ENCODE measurements around the gene SLC8A1.

SLC8A1 gene

DNA sequence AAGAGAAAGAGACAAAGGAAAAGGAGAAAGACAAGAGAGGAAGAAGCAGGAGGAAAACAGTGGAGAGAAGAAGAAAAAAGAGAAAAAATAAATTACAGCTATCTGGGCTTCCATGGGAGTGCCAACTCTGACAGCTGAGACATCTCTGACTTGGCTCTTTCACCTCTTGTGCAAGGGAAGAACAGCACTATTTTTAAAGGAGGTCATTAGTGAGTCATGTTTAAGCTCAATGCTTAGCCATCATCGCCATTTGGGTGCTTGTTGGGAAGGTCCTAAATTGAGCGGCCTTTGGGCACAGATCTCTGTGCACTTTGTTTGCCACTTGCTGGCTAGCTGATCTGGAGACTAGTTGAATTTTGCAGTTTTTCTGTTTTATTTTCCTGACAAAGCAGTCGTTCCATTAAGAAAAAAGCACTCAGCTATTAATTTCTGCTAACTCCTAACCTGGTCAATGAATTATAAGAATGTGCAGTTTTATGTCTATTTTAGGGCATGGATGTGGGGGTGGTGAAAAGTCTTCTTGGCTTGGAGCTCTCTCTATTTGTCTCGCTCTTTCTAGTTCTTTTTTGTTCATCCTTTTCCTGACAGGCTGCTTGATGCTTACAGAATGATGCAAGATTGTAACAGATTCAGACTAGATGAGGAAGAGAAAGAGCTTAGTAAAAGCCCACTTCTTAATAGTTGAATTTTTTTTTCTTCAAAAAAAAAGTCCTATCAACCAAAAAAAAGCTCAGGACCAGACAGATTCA is 231.5 kb downstream of the SLC8A1 start:
- no peak for DNase-seq

DNA sequence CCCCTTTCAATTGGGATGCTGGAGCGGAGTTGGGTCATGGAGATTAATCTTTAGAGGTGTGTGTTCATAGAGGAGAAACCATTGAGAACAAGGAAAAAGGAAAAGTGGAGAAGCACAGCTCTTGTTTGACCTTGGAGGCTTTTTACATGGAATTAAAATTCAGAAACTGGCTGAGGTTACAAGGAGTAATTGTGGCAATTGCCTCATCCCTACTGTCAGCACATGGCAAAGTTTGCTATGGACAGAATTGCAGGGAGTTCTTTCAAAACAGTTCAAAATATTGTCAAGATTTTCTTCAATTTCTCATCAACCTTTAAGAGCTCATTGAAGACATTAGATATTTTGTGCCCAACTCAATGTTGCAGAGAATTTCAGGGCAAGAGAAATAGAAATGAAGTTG is 232.7 kb downstream of the SLC8A1 start:
- DNase-seq = no peak

DNA sequence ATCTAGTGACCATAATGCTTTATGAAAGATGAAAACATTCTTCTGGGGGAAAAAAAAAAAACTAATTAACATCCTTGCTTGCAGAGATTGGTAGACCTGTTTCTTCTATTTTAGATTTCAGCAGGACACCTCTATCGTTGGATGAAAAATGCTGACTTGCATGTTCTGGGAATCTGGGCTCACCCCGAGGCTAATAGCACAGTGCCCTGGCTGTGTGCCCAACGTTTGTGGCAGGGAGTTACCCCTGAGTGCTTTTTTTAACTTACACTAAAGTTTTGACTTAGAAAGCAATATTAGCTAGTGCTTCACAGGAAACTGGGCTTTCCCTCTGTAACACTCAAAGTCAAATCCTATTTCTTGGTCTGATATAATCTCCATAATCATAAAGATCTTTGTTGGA is 233.2 kb downstream of the SLC8A1 start:
- no peak for DNase-seq

DNA sequence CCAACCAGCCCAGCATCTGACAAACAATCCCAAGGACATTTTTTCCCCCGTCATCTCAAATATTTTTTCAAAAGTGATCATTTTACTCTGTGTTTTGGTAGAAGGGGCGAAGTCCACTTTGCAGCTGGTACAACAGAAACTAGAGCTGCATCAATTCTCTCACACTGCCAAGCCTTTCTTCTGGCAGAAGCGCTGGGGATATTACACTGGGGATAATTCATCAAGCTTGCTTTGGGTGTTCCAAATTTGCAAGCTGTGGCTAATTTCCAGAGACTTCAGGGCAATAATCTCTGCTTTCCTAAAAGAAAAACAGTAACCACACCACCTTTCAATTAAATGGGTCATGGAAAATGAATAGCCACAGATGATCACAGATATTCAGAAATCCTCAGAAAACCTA is 238.3 kb downstream of the SLC8A1 start:
- DNase-seq = peak; percentile 35

DNA sequence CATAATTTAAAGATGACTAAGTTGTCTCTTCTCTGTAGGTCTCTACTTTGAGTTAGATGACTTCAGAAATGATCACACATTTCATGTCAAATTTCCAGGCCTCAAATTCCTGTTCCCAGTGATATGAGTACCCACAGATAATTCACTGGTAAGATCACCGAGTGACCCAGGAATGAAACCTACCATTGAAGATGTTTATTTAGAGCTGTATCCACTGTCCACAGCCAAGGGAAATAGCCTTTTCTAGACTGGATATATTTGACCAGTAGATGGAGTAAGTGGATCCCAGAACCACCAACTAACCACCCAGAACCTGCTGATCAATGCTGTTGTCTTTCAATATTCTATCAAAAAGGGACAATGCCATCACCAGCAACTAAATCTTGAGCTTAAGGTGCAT is 238.8 kb downstream of the SLC8A1 start:
- peak; percentile 50 for DNase-seq

DNA sequence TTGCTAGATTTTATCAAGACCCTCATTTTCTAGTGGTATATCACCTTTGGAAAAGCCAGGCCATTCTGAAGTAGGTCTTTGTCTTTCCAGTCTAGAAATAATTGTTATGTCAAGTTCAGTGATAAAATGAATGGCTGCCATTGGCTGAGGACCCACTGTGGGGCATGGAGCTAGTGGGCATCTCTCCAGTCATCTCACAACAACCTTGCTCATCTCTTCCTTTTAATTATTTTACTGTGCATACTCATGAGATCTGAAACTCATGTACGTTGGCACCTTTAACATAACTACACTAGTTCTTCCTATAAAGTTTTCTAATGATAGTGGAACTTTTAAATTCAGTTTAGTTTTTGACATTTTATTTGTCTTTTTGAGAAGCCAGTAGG is 240.9 kb downstream of the SLC8A1 start:
- DNase-seq = no peak

DNA sequence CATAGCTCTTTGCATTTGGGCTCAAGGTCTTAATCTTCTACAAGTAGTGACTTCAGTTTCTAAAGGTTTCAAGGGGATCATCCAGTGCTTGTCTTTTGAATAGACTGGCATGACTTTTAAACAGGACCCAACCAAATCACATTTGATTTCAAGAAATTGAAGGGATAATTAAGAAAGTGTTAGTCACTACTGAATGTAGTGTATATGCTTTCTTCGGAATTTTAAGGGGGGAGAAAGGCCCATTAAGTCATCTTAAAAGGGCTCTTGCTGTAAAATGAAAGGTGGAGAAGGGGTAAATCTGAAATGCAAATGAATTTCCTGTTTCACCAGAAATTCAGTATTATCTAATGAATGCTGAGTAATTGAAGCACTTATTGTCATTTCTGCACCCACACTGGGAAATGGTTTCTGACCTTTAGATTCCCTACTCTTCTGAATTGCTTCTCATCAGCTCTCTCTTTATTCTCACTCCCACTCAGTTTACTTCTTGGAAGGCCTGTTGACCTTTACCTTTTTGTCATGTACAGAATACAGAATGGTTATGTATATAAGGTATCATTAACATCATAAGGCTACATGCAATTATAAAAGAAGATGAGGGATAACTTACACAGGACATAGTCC is 241.4 kb downstream of the SLC8A1 start:
- no peak for DNase-seq

DNA sequence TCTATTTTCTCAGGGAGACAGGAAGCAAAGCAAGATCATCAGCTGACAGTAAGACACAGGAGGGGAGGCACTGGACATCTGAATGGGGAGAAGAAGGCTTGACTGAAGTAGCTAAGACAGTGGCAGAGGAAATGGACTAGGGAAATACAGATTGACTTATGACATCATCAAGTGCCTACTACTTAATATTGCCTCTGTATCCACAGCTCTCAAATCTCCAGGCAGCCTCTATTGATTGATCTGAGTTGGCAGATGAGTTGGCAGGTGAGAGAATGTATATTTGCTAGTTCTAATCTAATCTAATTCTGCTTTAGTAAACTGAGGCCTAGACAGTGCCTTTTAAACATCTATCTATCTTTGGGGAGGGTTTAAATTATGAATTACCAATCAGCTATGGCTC is 242.1 kb downstream of the SLC8A1 start:
- DNase-seq = no peak

DNA sequence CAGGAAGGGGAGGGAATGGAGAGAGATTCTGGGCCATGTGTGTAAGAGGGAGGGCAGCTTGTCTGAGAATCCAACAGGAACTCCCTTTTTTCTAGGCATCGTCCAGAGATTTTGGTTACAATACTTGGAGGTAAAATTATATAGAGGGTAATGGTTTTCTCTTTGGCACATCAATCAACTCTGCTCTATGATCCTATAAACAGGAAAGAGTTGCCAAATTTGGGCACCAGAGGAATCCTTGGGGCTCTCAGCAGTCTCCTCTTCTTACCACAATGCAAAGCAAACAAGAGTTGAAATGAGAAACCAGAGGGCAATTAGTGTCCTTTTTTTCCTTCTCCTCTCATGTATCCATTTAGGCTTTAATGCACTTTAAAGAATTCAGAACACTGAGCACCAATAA is 243.4 kb downstream of the SLC8A1 start:
- peak; percentile 14 for DNase-seq

DNA sequence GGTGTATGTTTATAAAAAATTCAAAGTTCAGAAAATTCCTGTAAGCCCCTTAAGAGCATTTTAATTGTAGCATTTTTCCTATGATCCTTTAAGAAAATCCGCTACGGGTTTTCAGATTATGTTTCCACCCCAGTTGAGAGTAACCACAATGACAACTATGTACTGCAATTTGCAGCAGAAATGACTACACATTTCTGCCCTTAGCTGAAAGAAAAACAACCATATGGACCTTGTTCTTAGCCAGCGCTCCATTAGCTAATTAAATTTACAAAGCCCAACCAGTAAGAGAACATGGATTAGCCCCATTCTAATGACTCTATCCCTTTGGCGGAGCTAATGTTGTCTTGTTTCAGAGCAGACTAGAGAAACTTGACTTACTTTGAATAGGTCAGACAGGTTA is 247.6 kb downstream of the SLC8A1 start:
- DNase-seq = no peak

DNA sequence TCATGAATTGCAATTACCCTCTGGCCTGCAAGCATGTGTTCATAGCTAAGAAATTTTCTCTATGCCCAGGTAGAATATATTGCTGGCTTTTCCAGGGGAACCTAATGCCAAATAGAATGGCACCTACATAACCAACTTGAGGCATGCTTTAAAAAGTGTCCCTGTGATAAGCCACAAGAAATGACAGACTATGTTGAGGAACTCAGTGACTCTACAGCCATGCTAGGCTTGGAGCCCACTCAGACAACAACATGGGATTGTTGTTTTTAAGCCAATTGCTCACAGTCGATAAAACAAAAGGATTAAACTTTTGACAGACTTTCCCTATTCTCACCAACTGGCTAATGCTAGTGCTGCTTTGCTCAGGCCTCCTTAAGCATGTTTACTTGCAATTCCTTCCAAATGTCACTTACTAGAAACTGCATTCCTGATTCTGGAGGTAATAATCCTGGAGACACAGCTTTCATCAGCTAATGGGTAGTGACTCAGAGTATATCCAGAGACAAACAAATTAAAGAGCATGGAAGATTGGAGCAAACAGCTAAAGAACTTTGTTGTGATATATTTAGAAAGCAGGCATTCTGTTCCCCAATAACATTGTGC is 249.0 kb downstream of the SLC8A1 start:
- no peak for DNase-seq

DNA sequence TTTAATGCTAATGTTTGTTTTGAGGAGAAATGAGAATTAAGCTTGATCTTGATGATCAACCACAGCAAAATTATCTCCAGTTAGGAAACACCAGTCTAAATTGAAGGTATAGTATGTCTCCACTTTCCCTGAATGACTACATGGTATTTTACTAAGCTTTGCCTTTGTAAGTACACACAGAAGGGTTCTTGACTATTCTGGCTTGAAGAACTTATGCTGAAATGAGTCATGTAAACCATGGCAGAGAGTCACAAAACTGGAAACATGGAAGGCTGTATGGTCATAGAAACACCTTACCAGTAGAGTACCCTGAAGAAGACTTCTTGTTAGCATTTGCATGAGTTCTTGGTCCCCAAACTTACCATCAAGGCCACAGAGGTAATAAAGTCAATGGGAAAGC is 250.5 kb downstream of the SLC8A1 start:
- peak; percentile 15 for DNase-seq

DNA sequence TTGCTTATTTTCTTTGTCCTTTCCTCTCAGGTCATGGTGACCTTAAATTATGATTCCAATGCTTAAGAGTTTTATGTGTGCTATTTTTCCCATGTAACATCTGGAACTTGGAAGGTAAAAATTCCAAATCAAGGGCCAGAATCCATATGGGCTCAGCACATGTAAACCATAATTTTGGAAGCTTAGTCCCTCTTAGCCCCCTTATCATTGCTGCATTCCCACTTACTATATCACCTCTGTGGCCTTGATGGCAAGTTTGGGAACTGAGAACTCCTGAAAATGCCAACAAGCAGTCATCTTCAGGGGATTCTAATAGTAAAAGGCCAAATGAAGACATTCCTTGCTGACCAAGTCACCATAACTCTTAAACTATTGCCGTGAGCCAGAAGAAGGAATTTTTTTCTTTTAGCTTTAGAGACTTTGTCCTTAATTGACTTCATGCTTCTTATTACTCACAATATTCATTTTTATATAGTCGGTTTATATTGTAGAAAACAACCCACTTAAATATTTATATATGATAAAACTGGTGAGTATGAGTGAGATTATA is 251.4 kb downstream of the SLC8A1 start:
- DNase-seq = no peak

DNA sequence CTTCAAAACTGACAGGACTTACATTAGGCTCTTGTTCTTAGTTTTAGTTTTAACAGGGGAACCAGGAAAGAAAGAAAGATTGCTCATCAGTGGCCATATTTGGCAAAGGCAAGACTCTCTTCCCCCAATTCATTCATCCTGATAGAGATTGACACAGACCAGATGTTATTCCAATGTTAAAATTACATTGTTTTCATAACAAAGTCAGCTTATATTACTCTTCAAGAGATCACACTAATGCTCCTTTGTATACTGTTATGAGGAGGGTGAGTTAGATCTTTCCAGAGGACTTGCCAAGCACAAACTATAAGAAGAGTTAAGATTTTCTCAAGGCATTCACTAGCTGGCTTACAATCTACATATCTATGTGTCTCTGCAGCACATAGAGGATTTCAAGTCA is 252.1 kb downstream of the SLC8A1 start:
- DNase-seq = no peak

DNA sequence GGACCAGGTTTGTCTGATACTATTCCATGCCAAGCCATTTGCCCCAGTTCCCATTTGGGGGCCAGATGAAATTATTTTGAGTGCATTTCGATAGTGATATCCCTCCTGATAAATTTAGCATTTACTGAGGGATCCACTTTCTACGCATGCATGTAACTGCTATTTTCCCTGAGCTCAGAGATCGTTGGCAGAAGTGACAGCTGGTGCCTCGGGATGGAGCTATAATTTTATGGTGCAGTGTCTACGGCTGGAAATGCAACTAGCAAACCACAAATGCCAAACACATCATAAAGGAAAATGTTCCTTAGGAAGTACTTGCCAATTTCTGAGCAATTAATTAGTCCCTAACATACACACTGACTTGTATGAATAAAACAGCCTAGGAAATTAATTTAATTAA is 254.8 kb downstream of the SLC8A1 start:
- no peak for DNase-seq

DNA sequence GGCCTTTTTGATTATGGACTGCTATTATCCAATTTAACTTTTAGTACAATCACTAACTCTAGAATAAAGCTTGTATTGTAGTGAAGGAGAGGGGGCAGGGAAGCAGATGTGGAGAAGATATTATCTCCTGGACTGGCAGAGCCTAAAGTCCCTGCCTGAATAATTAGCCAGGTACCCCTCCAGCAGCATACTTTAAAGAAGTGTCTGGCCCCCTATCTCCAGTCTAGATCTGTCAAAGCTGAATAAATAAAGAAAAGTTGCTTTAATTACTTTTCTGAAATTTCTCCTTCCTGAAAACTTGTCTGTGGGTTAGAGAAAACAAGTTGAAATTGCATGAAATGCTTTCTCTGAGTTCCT is 258.2 kb downstream of the SLC8A1 start:
- DNase-seq = no peak

DNA sequence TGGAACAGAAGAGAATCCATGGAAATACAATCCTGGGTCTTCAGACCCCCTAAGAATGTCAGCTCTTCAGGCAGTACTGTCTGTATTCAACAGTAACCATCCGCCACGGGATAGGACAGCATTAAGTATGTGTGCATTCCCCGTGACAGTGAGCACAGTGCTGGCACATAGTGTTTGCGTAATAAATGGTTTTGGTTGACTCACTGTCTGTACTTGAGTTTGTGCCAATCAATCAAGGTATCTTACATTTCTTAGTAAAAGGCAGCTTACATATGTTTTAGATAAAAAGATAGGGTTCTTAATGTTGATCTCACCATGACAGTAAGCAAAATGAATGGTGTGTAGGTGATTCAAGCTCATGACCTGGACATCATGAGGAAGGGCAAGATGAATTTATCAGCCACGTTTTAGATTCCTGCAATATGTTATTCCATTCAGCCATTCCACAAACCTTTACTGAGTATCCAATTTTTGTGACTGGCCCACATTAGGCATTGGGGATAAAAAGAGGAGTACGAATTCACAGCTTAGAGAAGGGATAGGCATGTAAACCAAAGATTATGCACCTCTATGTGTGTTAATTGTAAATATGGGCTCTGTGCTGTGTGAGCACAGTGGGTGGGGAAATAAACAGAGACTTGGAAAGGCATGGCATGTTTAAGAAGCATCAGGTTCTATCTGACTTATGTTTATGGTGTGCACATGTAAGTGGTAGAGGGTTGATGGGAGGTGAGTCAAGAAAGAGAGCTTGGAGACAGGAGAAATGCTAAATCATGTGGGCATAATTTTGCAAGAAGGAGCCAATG is 258.8 kb downstream of the SLC8A1 start:
- peak; percentile 47 for DNase-seq

DNA sequence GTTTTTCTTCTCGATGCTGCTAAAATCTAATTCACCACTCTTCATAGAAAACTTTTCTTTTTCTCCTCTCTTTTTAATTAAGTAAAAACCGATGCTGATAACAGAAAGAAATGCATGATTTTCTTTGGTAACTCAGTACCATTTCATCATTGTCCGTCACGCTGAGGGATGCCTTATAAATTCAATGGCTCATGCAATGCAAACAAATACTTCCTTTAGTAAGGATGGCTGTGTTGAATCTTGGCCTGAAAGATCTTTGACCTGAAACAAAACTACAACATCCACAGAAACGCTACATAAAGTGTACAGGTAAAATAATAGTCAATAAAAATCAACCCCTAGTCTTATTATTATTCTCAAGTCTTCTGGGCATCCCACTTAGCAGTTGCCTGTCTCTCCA is 261.4 kb downstream of the SLC8A1 start:
- DNase-seq = peak; percentile 35

DNA sequence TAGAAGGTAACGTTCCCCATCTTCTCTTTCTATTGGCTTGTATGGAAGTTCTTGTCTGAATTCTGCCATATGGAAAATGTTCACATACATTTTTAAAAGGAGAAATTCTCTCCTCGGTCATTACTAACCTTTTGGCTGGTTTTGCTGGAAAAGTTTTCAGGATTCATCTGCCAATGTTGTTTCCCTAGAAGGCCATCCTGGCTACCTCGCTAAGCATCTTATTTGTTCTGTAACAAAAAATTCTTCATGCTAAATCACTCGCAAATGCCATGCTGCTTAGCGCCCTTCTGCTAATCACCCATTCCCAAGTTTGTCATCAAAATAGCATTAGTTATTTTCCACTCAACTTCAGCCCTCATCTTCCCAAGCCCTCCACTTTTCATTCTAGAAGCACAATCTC is 262.0 kb downstream of the SLC8A1 start:
- DNase-seq = no peak

DNA sequence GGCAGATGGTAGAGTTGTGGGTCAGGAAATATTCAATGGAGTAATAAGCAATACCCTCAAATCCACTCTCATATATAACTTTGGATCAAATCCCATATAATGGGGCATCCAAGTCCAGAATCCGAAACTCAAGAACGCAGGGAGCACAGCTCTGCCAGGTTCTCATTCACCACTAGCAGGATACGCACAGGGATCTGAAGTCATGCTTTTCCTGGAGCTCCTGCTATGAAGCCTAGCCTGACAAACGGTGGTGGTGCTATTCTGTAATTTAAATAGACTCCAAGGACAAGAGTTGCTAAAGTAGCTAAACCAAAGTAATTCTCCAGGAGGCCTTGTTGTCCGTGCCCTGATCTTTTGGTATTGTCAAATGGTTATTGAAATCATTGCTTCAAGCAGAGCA is 264.8 kb downstream of the SLC8A1 start:
- DNase-seq = no peak

DNA sequence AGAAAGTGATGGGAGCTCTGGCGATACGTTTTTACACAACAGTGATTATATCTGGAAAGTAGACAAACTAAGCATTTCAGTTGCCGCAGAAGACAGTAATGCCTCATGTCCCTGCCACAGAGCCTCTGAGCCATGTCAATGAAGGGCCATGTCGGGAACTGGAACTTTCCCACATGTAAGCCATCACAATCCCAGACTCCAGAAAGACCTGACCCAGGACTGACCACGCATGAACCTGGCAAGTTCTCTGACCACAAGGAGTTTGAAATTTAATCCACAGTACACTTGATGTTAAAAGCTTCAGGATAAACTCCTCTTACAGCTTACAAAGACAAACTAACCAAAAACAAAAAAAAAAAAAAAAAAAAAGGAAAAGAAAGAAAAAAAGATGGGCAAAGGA is 267.3 kb downstream of the SLC8A1 start:
- DNase-seq = no peak

DNA sequence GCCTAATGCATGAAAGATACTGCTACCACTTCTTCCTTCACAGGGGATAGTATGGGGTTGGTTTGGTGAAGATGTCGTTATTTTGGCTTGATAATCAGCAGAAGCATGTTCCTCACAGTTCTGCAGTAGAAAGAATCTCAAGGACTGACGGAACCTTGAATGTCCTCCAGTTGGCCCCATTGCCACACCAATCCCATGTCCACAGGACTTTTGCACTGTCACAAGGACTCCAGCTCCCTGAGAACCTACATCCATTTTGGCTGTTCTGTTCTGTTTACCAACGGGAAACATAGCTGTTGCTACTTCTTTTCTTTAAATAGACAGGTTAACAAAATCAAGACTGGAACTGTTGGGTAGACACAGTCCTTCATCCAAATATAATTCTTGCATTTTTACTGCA is 270.0 kb downstream of the SLC8A1 start:
- DNase-seq = no peak

DNA sequence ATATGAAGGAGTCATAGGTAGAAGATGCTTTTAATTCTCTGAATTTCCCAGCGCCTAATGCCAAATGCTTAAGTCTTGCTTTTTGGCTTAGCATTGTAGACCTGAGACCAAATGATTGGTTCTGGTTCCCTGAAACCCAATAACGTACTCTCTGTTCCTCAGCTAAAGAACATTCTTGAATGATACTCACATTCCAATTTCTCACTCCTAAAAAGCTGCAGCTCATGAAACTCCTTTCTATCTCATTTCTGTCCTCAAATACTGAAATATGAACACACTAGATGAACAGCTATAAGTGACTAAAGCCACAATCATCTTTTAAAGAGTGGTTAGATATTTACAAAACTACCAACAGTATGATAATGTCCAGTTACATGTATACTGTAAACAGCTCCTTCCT is 272.1 kb downstream of the SLC8A1 start:
- DNase-seq = no peak

DNA sequence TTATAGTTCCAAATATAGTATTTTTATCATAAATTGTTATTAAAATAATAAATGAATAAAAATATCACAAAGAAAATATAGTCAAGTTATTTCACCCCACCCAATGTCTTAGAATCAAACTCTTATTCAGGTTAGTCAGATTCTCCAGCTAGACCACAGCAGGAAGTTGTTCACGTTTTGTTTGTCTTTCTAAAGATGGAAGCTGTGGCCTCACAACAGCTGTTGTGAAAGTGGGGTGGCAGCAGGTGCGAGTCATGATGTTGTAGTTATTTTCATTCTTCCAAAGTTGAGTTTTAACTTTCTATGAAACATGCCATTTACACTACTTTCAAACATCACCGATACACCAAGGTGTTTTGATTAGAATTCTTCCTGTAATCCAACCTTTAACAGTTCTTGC is 272.9 kb downstream of the SLC8A1 start:
- DNase-seq = peak; percentile 57

Data from DMS53 (cell line).